Gastrocnemius medialis (tissue), 4 donors: ENCODE results near the gene GMPR2. TPM values are rescaled to one million over a fixed set of nuclear protein-coding genes. Genes with fewer than 3 reads are reported as not detected.

Experiments used
- ATAC-seq, 2 donors: fragments of 150-250 bp; one replicate each; pipeline ENCODE4 v1.9.1; 2016
- DNase-seq, 2 donors: peaks; one replicate each; pipeline ENCODE4 v3.0.0-alpha.2; 2019
- H3K27ac ChIP-seq, 4 donors: fragments of 200-600 bp; sonication (generic); 1 replicate in 1 of 4; 2 replicates in 3 of 4; pipeline ENCODE4 v1.5.1; 2016 to 2018; ENCODE audit warnings: mild to moderate bottlenecking in 2 of 4, moderate library complexity in 1 of 4
- H3K27me3 ChIP-seq, 3 donors: fragments of 200-600 bp; sonication (generic) in 2 of 3; 1 replicate in 1 of 3; 2 replicates in 2 of 3; pipeline versions ENCODE4 v1.5.1 to v1.6.0; 2016 to 2019; ENCODE audit warnings: mild to moderate bottlenecking in 1 of 3, moderate library complexity in 1 of 3
- H3K36me3 ChIP-seq, 2 donors: fragments of 200-600 bp; sonication (generic) in 1 of 2; one replicate each; pipeline ENCODE4 v1.5.1; 2017 to 2018
- H3K4me1 ChIP-seq, 2 donors: fragments of 200-600 bp; sonication (generic) in 1 of 2; one replicate each; pipeline ENCODE4 v1.5.1; 2016 to 2017; ENCODE audit warnings: mild to moderate bottlenecking in 2 of 2
- H3K4me3 ChIP-seq, 4 donors: fragments of 200-600 bp; sonication (generic) in 3 of 4; 1 replicate in 1 of 4; 2 replicates in 3 of 4; pipeline ENCODE4 v1.5.1; 2016 to 2019; ENCODE audit warnings: mild to moderate bottlenecking in 2 of 4
- H3K9me3 ChIP-seq, 3 donors: fragments of 200-600 bp; sonication (generic) in 2 of 3; 1 replicate in 1 of 3; 2 replicates in 2 of 3; pipeline ENCODE4 v1.5.1; 2016 to 2019
- CTCF ChIP-seq, 5 experiments: fragments of 450-650 bp in 3 of 5; fragments of 200-600 bp in 2 of 5; sonication (generic) in 2 of 5; IDR thresholded peaks in 4 of 5; conservative IDR thresholded peaks in 1 of 5; 1 replicate in 4 of 5; 2 replicates in 1 of 5; pipeline ENCODE4 v1.5.1; 2016 to 2019; ENCODE audit warnings: antibody characterized with exemption in 5 of 5, mild to moderate bottlenecking in 3 of 5, moderate library complexity in 3 of 5
- POLR2A ChIP-seq, 2 donors: fragments of 450-650 bp; IDR thresholded peaks; one replicate each; pipeline ENCODE4 v1.6.1; 2017; ENCODE audit warnings: antibody characterized with exemption in 2 of 2, mild to moderate bottlenecking in 2 of 2, moderate library complexity in 2 of 2
- in situ Hi-C, 4 donors: fragments of 200-750 bp; cut with MboI; loops; one replicate each; pipeline versions ENCODE4 v1.15.0 to v1.8.0; 2017; ENCODE audit warnings: low sequenced_read_pairs in 4 of 4
- intact Hi-C: fragments of 100-400 bp; cut with DNase I; formaldehyde crosslinking; loops from one replicate; pipeline ENCODE4 v1.15.1; 2023; ENCODE audit warnings: low total_unique reads
- total RNA-seq, 4 donors: library from RNA; depleted of rRNA; stranded (reverse); fragments of >200 nt; gene quantifications; one replicate each; pipeline versions ENCODE4 v1.1.0 to v1.2.3, GENCODE V29; 2016

The GMPR2 gene
- total RNA-seq, 4 donors from 2014 or later = 15.4 to 44.8 (median 27.4) TPM

DNA sequence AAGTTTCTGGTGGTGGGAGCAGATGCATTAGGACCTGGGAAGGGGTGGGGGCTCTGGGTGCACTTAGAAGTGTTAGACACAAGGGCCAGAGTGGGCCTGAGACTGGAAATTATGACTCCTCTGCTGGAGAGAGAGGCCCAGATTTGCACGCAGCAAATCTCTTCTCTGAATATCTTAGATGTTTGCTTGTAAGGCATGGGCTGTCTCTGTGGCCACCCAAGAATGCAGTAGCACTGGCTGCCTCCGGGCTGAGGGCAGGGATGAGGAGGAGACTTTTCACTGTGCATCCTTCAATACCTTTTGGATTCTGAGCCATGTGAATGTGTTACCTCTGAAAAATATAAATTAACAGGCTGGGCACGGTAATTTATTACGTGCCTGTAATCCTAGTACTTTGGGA lies 52.6 kb downstream of the GMPR2 start:
- H3K27me3 ChIP-seq = no peaks in the 10 kb centered on the region
- H3K9me3 ChIP-seq = no peaks in the 10 kb centered on the region
- no peak overlapping the region for H3K27ac ChIP-seq
- TF ChIP-seq POLR2A (IDR thresholded peaks at IDR 0.05) = no peak
- no peak for TF ChIP-seq CTCF (IDR thresholded peaks at IDR 0.05 in 4 of 5, conservative IDR thresholded peaks at IDR 0.05 in 1 of 5)
- in situ Hi-C loops = no loop called here
- ATAC-seq = no peak
- no peak for DNase-seq
- H3K4me3 ChIP-seq = no peak overlapping the region
- H3K36me3 ChIP-seq = peaks cover 0 to 7% of the 10 kb centered on the region in 2 donors
- no peaks in the 10 kb centered on the region for H3K4me1 ChIP-seq
- intact Hi-C loops = no loop called here

DNA sequence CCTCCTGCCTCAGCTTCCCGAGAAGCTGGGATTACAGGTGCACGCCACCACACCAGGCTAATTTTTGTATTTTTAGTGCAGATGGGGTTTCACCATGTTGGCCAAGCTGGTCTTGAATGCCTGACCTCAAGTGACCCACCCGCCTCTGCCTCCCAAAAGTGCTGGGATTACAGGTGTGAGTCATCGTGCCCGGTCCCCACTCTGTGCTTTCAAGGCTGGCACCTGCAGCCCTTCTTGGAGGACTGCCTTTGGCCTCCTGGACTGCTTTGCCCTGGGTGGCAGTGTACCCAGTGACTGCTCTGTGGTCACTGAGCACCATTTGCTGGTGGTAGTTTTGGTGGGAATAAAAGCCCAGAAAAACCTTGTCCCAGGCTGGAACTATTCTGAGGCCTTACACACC lies 54.3 kb downstream of the GMPR2 start:
- no peak for TF ChIP-seq POLR2A (IDR thresholded peaks at IDR 0.05)
- no peak for TF ChIP-seq CTCF (IDR thresholded peaks at IDR 0.05 in 4 of 5, conservative IDR thresholded peaks at IDR 0.05 in 1 of 5)
- Histone ChIP-seq H3K27me3 (no peaks in the 10 kb centered on the region), H3K4me1 (no peaks in the 10 kb centered on the region), H3K36me3 (peaks cover 0 to 24% of the 10 kb centered on the region in 2 donors), H3K4me3 (no peak overlapping the region), H3K9me3 (no peaks in the 10 kb centered on the region), H3K27ac (no peak overlapping the region)
- ATAC-seq (no peak), DNase-seq (no peak)
- intact Hi-C loops = no loop called here
- in situ Hi-C loops = no loop called here

Other genes with a start within 250 kb of the GMPR2 start
- 10 to 100 TPM; 12.1 to 40.2 (median 25.0) TPM for gene DHRS4L2, start 244.0 kb upstream of the GMPR2 start, total RNA-seq
- gene CARMIL3, start 180.9 kb upstream of the GMPR2 start, total RNA-seq = under 1 TPM in 2 of 4 donors, not detected in 2; 0.04 to 0.31 TPM
- gene CPNE6, start 161.4 kb upstream of the GMPR2 start, total RNA-seq = not detected
- 1 to 10 TPM; 1.9 to 9.8 (median 3.6) TPM for gene PCK2, start 138.6 kb upstream of the GMPR2 start, total RNA-seq
- 100 to 1,000 TPM in 1 of 4 donors, 10 to 100 TPM in 3; 52.4 to 113 (median 88.7) TPM for gene DCAF11, start 118.2 kb upstream of the GMPR2 start, total RNA-seq
- 1 to 10 TPM in 3 of 4 donors, under 1 TPM in 1; 0.82 to 4.5 (median 2.4) TPM for gene NRL, start 118.0 kb upstream of the GMPR2 start, total RNA-seq
- 10 to 100 TPM; 45.3 to 91.3 (median 65.4) TPM for gene FITM1, start 102.3 kb upstream of the GMPR2 start, total RNA-seq
- gene PSME1, start 96.7 kb upstream of the GMPR2 start, total RNA-seq = 100 to 1,000 TPM in 2 of 4 donors, 10 to 100 TPM in 2; 63.3 to 158 (median 87.5) TPM
- 10 to 100 TPM; 13.6 to 18.8 (median 16.3) TPM for gene EMC9, start 91.3 kb upstream of the GMPR2 start, total RNA-seq
- gene PSME2, start 86.3 kb upstream of the GMPR2 start, total RNA-seq = 10 to 100 TPM; 13.7 to 53.2 (median 21.5) TPM
- gene RNF31, start 85.4 kb upstream of the GMPR2 start, total RNA-seq = 100 to 1,000 TPM in 1 of 4 donors, 10 to 100 TPM in 3; 63.3 to 140 (median 82.4) TPM
- 10 to 100 TPM in 3 of 4 donors, 1 to 10 TPM in 1; 6.5 to 36.7 (median 11.9) TPM for gene IRF9, start 71.7 kb upstream of the GMPR2 start, total RNA-seq
- 1 to 10 TPM in 1 of 4 donors, under 1 TPM in 2, not detected in 1; 0.27 to 3.1 (median 0.82) TPM for gene REC8, start 60.8 kb upstream of the GMPR2 start, total RNA-seq
- 10 to 100 TPM; 35.7 to 73.2 (median 55.4) TPM for gene IPO4, start 44.1 kb upstream of the GMPR2 start, total RNA-seq
- 10 to 100 TPM; 31.4 to 46.4 (median 36.7) TPM for gene TM9SF1, start 37.5 kb upstream of the GMPR2 start, total RNA-seq
- gene TSSK4, start 27.2 kb upstream of the GMPR2 start, total RNA-seq = not detected
- 10 to 100 TPM; 13.6 to 29.8 (median 20.7) TPM for gene CHMP4A, start 19.4 kb upstream of the GMPR2 start, total RNA-seq
- gene MDP1, start 16.9 kb upstream of the GMPR2 start, total RNA-seq = 10 to 100 TPM in 3 of 4 donors, 1 to 10 TPM in 1; 6.7 to 19.2 (median 13.9) TPM
- gene NEDD8, start 562 bp upstream of the GMPR2 start, total RNA-seq = 100 to 1,000 TPM; 141 to 178 (median 162) TPM
- 10 to 100 TPM; 41.4 to 77.1 (median 50.7) TPM for gene TINF2, start 9.7 kb downstream of the GMPR2 start, total RNA-seq
- gene TGM1, start 30.2 kb downstream of the GMPR2 start, total RNA-seq = under 1 TPM in 1 of 4 donors, not detected in 3; 0.20 TPM
- 10 to 100 TPM; 20.9 to 32.8 (median 28.0) TPM for gene RABGGTA, start 38.7 kb downstream of the GMPR2 start, total RNA-seq
- gene DHRS1, start 66.9 kb downstream of the GMPR2 start, total RNA-seq = 10 to 100 TPM in 2 of 4 donors, 1 to 10 TPM in 2; 1.9 to 12.2 (median 8.2) TPM
- 10 to 100 TPM; 27.2 to 43.5 (median 32.2) TPM for gene NOP9, start 66.9 kb downstream of the GMPR2 start, total RNA-seq
- 1 to 10 TPM in 1 of 4 donors, under 1 TPM in 3; 0.39 to 1.5 (median 0.88) TPM for gene CIDEB, start 75.0 kb downstream of the GMPR2 start, total RNA-seq
- gene LTB4R2, start 77.2 kb downstream of the GMPR2 start, total RNA-seq = 1 to 10 TPM in 2 of 4 donors, under 1 TPM in 2; 0.39 to 3.3 (median 2.0) TPM
- gene LTB4R, start 78.6 kb downstream of the GMPR2 start, total RNA-seq = 1 to 10 TPM in 2 of 4 donors, under 1 TPM in 2; 0.13 to 2.2 (median 0.75) TPM
- gene ADCY4, start 102.1 kb downstream of the GMPR2 start, total RNA-seq = 10 to 100 TPM in 1 of 4 donors, 1 to 10 TPM in 3; 7.9 to 16.6 (median 8.7) TPM
- gene RIPK3, start 107.1 kb downstream of the GMPR2 start, total RNA-seq = 1 to 10 TPM in 2 of 4 donors, under 1 TPM in 2; 0.66 to 1.6 (median 0.97) TPM
- gene NFATC4, start 135.3 kb downstream of the GMPR2 start, total RNA-seq = 10 to 100 TPM in 1 of 4 donors, 1 to 10 TPM in 3; 4.6 to 13.2 (median 7.5) TPM
- gene NYNRIN, start 166.1 kb downstream of the GMPR2 start, total RNA-seq = 1 to 10 TPM in 3 of 4 donors, under 1 TPM in 1; 0.87 to 3.7 (median 2.1) TPM
- under 1 TPM in 3 of 4 donors, not detected in 1; 0.16 to 0.36 (median 0.24) TPM for gene CBLN3, start 196.7 kb downstream of the GMPR2 start, total RNA-seq
- 10 to 100 TPM; 35.1 to 50.5 (median 44.7) TPM for gene KHNYN, start 197.0 kb downstream of the GMPR2 start, total RNA-seq
- 10 to 100 TPM; 21.7 to 51.4 (median 38.3) TPM for gene SDR39U1, start 209.8 kb downstream of the GMPR2 start, total RNA-seq